ENCODE measurements around the gene MEIOB.
"Not testable (repeated sequence)": the region's sequence is repeated elsewhere in the genome, so short reads cannot be mapped to it uniquely, and the experiment has no call there.

- TF ChIP-seq CTCF, POLR2A (IDR thresholded peaks at IDR 0.05): not testable (repeated sequence)
Measured at GRCh38 chr16:1920122-1920521, 48.2 kb upstream of the MEIOB start.

Measured in right lobe of liver (tissue), 4 donors.